Occipital lobe (tissue), 2 donors: Measurements from ENCODE around the gene ONECUT3. TPM values are rescaled to one million over a fixed set of nuclear protein-coding genes. Genes with fewer than 3 reads are reported as not detected.
A peak's percentile ranks its signal among the peaks of the same experiment; 100 is the strongest.

Experiments used
- DNase-seq: peaks from one replicate; lab custom pipeline; 2025; lab: John Stamatoyannopoulos, UW
- total RNA-seq: library from RNA; depleted of rRNA; stranded (reverse); fragments of >200 nt; gene quantifications from one replicate; pipeline ENCODE4 v1.2.3, GENCODE V29; 2014

The ONECUT3 gene
- total RNA-seq, 1 donor from 2014 or later = not detected

DNA sequence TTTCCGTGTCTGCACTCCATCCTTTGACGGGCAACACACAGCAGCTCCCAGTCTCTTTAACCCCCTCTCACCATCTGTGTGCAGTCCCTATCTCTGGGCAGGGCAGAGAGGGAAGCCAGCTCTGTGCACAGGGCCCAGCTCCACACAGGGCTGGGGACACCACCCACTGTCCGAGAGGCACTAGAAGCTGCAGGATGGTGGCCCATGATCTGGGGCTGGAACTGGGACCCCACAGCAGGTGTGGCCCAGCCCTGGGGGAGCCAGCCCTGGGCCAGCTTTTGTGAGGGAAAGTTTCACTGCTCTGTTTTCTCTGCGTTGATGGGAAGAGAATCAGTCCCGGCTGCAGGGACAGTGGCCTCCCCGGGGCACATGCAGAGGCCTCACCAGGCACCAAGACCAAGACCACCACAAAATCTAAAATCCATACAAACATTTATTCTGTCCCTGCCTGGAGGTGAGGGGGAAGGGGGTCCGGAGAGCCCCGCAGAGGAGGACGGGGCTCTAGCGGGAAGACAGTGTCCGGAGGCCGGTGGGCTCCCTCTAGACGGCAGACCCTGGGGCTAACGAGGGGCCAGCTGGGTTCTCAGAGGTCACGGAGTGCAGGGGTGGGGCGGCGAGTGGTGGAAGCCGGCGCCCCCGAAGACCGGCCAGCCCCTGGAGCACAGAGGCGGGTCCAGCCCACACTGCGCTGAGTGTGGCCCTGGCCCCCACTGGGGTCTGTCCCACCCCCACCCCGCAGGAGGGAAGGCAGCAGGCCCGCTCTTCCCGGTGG is 61.7 kb downstream of the ONECUT3 start:
- no peak for DNase-seq

DNA sequence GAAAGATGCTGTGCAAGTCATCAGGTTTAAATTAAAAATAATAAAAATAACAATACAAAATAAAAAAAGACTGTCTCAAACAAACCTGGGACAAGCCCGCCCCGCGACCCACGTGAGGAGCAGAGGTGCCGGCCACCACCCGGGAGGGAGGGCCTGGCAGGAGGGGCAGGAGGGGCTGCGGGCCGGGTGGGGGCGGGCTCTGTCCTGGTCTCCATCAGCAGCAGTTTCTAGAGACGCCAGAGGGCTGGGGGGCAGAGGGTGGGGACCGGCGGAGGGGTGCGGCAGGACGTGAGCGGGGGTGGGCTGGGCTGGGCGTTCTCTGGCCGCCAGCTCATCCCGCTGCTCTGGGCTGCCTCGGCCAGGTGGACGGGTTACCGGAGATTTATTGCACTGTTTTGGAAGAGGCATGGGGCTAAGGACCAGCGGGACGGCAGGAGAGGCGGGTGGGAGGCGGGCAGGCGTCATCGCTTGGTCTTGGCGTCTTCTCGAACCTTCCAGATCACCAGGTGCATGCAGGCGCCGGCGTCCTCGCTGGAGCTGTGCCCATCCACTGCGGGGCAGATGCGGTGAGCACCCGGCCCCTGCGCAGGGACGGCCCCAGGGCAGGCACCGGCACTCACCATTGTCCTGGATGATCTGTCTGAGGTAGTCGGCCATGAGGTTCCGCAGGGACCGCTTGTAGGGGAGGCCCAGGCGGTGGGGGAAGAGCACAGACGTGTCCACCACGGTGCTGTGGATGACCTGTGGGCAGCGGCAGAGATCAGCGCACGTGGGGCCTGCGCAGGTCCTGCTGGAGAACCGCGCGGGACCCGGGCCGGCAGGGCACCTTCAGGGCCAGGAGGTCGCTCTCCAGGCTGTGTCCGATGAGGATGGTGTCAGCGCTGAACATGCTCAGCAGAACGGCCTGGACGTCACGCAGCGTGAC is 62.6 kb downstream of the ONECUT3 start:
- DNase-seq = no peak

DNA sequence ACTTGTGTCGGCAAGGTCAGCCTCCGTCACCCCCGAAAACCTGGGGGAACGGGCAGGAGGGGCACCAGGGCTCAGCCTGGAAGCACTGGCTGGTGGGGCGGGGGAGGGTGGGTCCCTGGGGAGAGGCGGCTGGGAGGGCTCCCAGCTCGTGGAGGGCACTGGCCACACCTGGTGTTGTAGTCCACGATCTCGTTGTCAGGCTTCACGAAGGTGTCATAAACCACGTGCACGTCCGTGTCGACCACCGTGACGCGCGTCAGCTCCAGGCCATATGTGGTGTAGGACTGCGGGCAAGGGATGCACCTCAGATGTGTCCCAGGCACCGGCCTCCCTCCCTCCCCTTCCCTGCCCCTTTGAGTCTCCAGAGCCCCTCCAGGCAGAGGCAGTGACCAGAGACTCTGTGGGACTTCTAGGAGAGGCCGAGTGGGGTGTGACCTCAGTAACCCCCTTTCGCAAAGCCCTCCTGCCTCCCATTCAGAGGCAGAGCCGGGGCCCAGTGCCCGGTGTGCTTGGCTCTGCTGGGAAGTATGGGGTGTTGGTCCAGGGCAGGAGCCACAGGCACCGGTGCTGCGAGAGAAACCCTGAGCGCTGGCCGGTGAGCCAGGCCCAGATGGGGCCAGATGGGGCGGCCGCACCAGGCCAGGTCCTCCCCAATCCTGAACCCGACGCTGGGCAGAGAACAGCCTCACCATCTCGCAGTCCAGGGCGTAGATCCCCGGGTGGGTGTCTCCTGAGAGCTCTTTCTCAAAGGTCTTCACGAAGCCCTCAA is 63.4 kb downstream of the ONECUT3 start:
- no peak for DNase-seq

DNA sequence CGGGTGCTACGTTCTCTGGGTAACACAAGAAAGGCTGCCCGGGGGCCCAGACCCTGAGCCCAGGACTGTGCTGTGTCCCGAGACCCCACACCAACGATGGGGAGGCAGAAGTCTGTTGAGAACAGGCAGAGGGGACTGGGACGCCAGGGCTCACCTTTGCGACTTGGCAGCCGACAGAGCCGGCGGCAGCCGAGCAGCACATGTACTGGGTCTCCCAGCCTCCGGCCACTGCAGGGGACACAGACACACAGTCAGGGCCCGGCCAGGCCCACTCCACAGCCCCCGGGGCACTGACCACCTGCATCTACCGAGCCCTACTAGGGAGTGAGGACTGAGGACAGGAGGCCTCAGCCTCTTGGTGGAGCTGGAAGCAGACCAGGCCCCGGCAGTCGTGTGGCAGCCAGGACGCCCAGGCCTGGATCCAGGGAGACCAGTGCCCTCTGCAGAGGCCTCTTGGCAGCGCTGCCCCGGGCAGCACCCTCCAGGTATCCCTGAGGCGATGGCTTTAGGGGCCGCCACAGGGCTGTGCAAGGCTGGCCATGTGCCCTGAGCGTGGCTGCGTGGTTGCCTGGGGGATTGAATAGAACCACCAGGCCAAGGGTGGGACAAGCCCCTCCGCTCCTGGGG is 64.4 kb downstream of the ONECUT3 start:
- DNase-seq = no peak

DNA sequence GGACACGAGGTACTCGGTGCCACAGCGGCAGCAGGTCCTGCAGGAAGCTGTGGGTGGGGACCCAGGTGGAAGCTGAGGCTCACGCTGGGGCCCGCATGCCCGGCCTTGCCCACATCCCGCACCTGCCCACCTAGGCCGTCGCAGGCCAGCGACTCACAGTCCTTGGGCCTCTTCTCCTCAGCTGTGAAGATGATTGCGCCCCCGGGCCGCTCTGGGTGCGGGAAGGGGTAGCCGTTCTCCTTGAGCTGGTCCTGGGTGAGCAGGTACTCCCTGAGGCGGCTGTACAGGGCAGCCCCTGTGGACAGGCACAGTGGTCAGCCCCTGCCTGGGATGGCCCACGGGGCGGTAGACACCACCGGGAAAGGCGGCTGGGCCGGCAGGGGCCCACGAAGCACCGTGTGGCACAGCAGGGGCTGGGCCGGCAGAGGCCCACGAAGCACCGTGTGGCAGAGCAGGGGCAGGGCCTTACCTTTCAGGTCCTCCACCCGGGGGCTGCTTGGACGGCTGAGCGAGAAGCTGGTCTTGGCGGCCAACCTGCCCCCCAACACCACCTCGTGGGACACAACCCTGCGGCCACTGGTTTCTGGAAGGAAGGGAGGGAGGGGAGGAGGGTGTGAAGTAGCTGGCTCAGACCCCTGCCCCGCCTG is 65.4 kb downstream of the ONECUT3 start:
- no peak for DNase-seq

DNA sequence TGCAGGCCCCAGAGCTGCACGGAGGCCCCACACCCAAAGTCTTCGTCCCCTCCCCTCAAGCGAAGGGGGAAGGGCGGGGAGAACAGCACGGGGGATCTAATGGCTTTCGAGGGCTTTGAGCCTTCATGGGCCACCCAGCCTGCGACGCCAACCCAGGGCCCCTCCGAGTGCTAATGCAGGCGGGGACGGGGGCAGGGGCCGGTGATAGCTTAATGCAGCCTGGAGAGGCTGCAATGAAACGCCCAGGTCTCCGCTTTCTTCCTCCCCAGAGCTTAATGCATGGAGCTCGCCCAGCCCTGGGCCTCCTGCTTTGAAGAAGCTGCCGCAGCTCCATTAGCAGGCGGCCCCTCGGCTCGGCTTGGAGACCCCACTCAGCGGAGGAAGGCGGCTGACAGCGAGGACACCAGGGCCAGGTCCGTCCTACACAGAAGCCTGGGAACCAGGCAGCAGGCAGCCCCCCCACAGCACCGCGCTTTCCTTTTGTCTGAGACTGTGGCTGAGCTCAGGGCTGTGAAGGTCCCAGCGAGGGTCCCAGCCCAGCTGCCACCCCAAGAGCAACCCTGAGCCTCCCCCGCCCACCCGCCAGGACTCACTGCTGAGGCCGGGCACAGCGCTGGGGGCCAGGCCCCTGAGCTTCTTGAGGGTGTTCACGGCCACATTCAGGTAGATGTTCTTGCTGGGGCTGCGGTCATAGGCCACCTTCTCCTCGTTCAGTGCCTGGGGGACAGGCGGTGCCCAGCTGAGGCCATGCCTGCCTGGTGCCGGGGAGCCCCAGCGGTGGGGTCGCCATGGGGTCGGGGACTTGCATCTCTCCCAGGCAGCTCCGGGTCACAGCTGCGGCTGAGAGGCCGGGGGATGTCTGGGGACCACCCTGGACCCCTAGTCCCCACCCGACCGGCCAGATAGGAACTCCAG is 66.3 kb downstream of the ONECUT3 start:
- DNase-seq = no peak

DNA sequence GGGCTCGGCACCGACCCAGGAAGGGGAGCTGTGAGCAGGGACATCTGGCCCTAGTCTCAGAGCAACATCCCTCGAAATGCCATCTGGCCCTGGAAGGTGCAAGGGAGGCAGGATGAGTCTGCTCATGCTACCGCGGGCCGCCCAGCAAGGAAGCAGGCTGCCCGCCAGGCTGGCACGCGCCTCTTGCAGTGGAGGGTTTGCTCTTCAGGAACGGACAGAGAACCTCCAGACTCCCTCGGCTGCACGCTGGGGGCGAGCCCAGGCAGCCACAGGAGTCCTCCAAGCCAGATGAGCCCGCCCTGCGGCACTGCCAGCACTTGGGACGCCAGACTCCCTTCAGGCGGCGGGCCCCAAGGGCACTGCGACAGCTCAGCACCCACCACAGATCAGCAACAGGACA is 68.9 kb downstream of the ONECUT3 start:
- no peak for DNase-seq

DNA sequence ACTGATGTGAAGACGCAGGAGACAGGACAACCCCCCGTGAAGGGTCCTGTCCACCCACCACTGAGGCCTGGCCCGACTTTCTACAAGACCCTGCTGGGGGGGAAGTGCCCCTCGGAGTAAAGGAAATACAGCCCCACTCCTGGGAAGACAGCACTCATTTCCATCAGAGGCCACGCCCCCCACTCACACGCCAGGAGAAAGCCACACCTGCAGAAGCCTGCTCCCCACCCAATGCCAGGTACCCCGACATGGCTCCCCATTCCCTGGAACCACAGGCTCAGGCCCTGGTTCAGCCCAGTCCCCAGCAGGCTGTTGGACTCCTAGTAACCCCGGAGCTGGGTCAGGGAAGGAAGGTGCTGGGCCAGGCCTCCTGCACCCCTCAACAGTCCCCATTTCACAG is 69.7 kb downstream of the ONECUT3 start:
- DNase-seq = no peak

DNA sequence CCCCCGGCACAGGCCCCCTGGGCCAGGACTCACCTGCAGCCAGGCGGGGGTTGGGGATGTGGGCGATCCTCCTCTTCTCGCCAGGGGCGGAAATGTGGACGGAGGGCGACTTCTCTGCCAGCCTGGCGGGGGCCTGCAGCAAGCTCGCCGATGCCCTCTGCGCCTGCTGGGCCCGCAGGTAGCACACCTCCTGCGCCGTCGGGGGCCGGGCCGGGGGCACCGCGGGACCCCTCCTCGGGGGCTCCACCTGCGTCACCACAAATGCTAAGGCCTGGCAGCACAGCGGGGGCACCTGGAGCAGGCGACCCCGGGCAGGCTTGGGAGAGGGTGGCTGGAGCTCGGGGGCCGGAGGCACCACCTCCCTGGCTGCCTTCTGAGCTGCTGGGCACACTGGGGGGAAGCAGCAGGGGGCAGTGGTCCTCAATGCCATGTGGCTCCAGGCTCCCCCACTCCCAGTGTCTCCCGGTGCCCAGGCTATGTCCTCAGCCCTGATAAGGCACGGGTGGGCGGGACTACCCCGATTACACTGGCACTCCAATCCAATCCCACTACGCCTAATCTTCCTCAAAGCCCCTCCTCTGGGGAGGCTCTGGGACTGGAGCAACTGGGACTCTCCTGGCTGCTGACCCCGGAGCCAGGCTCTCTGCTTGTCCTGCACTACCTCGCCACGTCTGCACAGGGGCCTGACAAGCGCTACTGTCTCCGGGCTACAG is 70.4 kb downstream of the ONECUT3 start:
- no peak for DNase-seq

DNA sequence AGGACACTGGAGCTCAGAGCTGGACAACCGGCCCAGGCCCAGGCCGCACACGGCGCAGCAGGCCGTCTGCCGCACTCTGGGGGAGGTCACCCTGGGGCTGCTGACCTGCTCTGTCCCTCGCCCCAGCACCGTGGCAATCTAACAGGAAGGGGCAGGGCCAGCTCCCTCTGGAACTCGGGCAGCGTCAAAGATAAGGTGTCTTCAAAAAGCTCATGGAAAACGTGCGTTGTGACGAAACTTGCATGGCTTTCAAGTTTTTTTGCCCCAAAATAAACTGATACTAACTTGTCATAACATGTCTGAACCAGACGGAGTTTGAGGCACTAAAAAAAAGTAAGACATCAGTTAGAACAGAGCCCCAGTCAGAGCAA is 70.9 kb downstream of the ONECUT3 start:
- no peak for DNase-seq

DNA sequence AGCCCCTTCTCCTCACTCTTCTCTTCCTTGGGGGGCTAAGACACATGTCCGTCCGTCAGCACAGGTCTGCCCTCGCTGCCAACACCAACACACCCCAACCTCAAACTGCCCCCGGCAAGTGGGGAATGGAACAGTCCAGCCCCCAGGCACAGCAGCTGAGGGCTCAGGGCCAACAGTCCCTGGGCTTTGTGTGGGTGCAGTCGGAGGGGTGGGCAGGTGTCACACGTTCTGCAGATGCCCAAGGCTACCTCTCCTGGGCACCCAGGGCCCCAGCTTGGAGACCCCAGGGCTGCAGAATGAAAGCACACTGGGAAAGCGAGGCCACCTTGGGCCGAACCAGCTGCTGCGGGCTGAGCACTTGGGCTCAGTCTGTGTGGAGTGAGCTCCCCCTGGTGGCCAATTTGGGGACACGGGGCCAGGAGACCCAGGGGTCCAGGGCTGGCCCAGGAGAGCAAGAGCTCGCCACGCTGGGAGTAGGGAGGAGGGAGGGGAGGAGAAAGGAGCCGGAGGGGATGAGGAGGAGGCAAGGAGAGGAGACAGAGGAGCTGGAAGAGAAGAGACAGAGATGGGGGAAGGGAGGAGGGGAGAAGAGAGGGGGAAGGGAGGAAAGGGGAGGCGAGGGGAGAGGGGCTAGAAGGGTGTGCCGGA is 72.7 kb downstream of the ONECUT3 start:
- DNase-seq = peak; percentile 35

DNA sequence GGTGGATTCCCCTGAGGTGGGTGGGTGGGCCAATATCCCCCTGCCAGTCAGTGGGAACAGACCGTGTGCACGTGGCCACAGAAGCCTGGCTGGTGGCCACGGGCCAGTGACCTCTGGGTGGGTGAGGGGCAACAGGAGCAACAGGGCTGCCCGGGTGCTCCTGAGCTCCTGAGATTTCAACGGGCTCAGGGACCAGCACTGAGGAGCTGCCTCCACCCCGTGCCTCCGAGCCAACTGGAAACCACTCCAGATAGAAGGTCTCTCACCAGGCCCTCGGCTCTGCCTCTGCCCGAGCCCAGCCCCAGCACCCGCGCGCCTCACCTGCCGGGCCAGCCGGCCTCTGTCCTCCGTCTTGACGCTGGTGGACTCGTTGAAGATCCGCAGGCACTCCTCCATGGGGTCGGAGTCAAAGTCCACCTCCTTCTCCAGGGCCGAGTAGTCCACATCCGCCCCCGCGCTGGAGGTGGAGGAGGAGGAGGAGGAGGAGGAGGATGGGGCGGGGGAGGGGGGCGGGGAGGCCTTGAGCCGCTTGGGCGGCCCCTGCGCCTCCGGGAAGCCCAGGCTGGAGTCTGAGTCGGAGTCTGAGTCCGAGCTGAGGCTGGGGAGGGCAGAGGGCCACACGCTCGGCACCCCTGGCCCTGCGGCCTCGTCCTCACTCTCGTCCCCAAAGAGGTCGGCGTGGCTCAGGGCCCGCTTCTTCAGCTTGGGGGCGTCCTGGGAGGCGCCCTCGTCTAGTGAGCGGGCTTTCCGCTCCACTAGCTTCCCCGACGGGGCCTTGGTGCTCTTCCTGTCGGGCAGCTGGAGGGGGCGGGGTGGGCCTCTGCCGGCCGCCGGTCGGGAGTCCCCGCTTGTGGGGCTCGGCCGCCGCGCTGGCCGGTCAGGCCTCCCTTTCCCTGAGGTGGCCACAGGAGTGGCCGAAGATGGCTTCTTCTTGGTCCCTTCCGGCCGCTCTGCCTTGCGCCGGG is 73.5 kb downstream of the ONECUT3 start:
- no peak for DNase-seq

DNA sequence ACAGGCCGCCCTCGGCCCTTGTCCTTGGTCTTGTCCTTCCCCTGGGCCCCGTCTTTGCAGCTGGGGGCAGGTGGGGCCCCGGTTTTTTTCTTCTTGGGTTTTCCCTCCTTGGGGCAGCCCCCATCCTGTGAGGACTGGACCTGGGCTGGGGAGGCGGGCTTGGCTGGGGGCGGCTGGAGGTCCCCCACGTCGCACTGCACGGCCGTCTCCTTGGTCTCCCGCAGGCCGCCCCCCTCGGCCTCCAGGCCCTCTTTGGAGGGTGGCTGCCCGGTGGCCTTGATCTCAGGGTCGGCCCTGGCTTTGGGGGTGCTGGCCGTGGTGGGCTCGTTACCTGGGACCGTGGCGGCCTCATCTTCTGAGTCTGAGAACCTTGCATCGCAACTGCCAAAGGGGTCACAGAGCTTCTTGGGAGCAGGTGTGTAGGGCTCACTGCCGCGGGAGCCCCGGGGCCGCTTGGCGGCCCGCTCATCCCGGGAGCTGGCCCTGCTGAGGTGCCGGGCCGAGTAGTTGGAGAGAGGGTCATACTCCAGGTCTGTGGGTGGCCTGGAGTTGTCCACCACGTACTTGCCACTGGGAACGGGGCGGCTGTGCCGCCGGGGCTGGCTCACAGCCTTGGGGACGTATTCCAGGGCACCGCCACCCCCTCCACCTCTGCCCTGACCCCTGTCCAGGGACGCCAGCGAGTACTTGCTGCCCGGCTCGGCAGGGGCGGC is 74.4 kb downstream of the ONECUT3 start:
- DNase-seq = no peak

DNA sequence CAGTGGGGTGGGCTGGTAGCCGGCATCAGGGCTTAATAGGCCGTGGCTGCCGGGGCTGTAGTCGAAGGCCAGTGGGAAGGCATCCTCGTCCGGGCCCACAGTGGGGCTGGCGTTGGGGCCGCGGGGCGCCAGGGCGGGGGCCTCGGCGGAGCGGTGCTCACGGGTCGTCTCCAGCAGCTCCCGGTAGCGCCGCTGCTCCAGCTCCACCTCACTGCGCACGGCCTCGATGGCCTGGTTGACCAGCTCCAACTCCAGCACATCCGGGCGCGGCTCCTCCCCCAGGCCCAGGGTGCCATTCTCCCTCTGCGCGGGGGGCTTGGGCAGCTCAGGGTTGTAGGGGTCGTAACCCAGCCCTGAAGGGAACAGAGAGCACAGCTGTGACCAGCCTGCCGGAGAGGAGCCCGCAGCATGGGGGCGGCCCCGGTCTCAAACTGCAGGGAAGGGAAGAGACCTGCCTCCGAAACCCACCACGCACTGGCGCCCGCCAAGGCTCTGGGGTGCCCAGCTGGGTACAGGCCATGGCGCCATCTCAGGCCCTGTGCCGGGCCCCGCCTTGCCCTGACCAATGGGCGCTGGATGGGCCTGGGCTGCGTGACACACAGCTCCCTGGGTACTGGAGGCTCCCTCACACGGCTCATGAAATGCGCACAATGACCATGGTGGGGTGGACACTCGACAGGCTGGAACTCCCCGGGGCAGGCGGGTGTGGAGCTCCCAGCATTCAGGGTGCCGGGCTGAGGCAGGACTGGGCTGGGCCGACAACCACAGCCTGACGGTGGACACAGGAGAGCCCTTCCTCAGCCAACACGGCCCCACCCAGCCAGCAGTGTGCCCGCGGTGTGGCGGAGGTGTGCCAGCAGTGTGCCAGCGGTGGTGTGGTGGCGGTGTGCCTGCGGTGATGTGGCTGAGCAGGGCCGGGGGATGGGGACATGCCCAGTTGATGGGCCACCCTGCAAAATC is 75.3 kb downstream of the ONECUT3 start:
- DNase-seq = no peak

DNA sequence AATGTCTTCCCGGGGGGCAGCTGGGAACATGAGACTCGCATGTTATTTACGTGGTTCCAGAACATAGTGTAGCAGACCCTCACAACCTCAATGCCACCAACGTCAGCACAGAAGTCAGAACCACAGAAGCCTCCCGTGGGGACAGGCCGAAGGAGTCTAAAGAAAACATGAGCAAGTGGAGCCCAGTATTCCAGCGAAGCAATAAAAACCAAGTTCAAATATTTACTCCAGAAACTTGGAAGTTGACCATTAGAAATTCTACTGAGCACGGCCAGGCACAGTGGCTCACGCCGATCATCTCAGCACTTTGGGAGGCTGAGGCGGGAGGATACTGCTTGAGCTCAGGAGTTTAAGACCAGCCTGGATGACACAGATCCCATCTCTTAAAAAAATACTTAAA is 76.7 kb downstream of the ONECUT3 start:
- no peak for DNase-seq

DNA sequence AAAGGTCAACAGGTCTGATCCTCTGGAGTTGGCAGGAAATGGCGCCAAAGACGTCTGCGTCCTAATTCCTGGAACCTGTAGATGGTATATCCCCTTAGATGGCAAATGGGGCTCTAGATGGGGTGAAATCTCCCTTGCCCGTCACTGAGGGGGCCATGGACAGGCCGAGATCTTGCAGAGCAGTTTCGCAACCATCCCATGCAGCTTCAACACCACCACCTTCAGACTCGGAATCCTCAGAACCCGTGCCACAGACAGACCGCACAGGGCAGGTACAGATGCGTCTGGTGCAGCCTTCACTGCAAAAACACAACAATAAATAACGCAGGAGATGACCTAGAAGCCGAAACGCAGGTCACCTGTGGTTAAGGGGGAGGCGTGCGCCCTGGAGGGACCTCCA is 77.3 kb downstream of the ONECUT3 start:
- no peak for DNase-seq
